ENCODE results near the gene JAZF1. TPM values are rescaled to one million over a fixed set of nuclear protein-coding genes. Genes with fewer than 3 reads are reported as not detected.

The JAZF1 gene
- total RNA-seq, 1 experiment from 2014 or later: 3.4 TPM

DNA sequence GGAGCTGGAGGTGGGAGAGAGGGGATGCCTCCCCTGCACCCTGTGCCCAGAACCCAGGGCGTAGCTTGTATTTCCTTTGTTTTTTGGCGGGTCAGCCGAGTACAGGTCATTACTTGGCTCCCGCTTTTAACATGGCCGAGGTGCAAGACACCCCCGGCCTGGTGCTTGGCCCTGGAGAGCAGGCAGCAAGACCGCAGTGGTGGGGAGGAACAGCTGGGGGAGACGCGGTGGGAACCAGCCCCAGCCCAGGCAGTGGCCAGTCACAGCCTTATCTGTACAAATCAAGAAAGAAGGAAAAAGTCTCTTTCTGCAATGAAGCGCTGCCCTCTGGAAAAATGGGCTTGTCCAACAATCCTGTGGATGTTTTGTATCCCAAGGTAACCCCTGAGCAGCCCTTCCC is 341.5 kb downstream of the JAZF1 start:
- Histone ChIP-seq H3K4me1 (ENCODE audit: control insufficient read depth in 1 of 2, insufficient read depth in 2 of 2, low read length in 2 of 2) (no peaks in the 10 kb centered on the region), H3K4me2 (ENCODE audit: low read length) (no peak overlapping the region), H3K36me3 (ENCODE audit: control insufficient read depth in 1 of 2, insufficient read depth in 2 of 2, low read length in 2 of 2) (no peaks in the 10 kb centered on the region), H3K79me2 (ENCODE audit: insufficient read depth, low read length) (no peaks in the 10 kb centered on the region), H3K9ac (ENCODE audit: low read length) (no peak overlapping the region), H4K20me1 (ENCODE audit: insufficient read depth) (no peaks in the 10 kb centered on the region), H3K9me2 (ENCODE audit: insufficient read depth) (no peaks in the 10 kb centered on the region), H3K9me3 (ENCODE audit: control insufficient read depth in 1 of 2, insufficient read depth in 1 of 2, low read depth in 1 of 2, low read length in 2 of 2) (no peaks in the 10 kb centered on the region), H3K4me3 (replicated peaks in 1 of 2; ENCODE audit: low read depth in 1 of 2, low read length in 2 of 2) (no peak overlapping the region), H3K27ac (ENCODE audit: low read depth, low read length) (no peak overlapping the region), H2AFZ (ENCODE audit: low read depth, low read length, poor library complexity, severe bottlenecking) (no peak overlapping the region), H3K27me3 (ENCODE audit: insufficient read depth, low read length) (no peaks in the 10 kb centered on the region)
- ATAC-seq: no peak
- BruUV-seq (replicated peaks): no TSS peak
- TF ChIP-seq POLR2AphosphoS5 (IDR thresholded peaks at IDR 0.05; ENCODE audit: low read depth, low read length) (no peak), EZH2 (IDR thresholded peaks at IDR 0.05) (no peak), CBX3 (IDR thresholded peaks at IDR 0.05; ENCODE audit: low read depth) (no peak), ZNF274 (IDR thresholded peaks at IDR 0.05; ENCODE audit: low read depth, low read length) (no peak), RAD21 (IDR thresholded peaks at IDR 0.05; ENCODE audit: low read depth) (no peak), SRF (IDR thresholded peaks at IDR 0.05; ENCODE audit: low read depth) (no peak)
- TF ChIP-seq, protein P1, sequence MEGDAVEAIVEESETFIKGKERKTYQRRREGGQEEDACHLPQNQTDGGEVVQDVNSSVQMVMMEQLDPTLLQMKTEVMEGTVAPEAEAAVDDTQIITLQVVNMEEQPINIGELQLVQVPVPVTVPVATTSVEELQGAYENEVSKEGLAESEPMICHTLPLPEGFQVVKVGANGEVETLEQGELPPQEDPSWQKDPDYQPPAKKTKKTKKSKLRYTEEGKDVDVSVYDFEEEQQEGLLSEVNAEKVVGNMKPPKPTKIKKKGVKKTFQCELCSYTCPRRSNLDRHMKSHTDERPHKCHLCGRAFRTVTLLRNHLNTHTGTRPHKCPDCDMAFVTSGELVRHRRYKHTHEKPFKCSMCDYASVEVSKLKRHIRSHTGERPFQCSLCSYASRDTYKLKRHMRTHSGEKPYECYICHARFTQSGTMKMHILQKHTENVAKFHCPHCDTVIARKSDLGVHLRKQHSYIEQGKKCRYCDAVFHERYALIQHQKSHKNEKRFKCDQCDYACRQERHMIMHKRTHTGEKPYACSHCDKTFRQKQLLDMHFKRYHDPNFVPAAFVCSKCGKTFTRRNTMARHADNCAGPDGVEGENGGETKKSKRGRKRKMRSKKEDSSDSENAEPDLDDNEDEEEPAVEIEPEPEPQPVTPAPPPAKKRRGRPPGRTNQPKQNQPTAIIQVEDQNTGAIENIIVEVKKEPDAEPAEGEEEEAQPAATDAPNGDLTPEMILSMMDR (IDR thresholded peaks at IDR 0.05 in 2 of 3, conservative IDR thresholded peaks at IDR 0.05 in 1 of 3; ENCODE audit: borderline replicate concordance in 1 of 3, insufficient read depth in 1 of 3, low read depth in 2 of 3, low read length in 2 of 3): no peak
- TF ChIP-seq, protein P2, sequence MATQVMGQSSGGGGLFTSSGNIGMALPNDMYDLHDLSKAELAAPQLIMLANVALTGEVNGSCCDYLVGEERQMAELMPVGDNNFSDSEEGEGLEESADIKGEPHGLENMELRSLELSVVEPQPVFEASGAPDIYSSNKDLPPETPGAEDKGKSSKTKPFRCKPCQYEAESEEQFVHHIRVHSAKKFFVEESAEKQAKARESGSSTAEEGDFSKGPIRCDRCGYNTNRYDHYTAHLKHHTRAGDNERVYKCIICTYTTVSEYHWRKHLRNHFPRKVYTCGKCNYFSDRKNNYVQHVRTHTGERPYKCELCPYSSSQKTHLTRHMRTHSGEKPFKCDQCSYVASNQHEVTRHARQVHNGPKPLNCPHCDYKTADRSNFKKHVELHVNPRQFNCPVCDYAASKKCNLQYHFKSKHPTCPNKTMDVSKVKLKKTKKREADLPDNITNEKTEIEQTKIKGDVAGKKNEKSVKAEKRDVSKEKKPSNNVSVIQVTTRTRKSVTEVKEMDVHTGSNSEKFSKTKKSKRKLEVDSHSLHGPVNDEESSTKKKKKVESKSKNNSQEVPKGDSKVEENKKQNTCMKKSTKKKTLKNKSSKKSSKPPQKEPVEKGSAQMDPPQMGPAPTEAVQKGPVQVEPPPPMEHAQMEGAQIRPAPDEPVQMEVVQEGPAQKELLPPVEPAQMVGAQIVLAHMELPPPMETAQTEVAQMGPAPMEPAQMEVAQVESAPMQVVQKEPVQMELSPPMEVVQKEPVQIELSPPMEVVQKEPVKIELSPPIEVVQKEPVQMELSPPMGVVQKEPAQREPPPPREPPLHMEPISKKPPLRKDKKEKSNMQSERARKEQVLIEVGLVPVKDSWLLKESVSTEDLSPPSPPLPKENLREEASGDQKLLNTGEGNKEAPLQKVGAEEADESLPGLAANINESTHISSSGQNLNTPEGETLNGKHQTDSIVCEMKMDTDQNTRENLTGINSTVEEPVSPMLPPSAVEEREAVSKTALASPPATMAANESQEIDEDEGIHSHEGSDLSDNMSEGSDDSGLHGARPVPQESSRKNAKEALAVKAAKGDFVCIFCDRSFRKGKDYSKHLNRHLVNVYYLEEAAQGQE (IDR thresholded peaks at IDR 0.05; ENCODE audit: low read depth): no peak
- TF ChIP-seq, protein P3, sequence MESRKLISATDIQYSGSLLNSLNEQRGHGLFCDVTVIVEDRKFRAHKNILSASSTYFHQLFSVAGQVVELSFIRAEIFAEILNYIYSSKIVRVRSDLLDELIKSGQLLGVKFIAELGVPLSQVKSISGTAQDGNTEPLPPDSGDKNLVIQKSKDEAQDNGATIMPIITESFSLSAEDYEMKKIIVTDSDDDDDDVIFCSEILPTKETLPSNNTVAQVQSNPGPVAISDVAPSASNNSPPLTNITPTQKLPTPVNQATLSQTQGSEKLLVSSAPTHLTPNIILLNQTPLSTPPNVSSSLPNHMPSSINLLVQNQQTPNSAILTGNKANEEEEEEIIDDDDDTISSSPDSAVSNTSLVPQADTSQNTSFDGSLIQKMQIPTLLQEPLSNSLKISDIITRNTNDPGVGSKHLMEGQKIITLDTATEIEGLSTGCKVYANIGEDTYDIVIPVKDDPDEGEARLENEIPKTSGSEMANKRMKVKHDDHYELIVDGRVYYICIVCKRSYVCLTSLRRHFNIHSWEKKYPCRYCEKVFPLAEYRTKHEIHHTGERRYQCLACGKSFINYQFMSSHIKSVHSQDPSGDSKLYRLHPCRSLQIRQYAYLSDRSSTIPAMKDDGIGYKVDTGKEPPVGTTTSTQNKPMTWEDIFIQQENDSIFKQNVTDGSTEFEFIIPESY (IDR thresholded peaks at IDR 0.05; ENCODE audit: extremely low read depth, insufficient replicate concordance, low read length): no peak
- TF ChIP-seq, protein P4, sequence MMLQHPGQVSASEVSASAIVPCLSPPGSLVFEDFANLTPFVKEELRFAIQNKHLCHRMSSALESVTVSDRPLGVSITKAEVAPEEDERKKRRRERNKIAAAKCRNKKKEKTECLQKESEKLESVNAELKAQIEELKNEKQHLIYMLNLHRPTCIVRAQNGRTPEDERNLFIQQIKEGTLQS (IDR thresholded peaks at IDR 0.05): no peak
- TF ChIP-seq, protein P5, sequence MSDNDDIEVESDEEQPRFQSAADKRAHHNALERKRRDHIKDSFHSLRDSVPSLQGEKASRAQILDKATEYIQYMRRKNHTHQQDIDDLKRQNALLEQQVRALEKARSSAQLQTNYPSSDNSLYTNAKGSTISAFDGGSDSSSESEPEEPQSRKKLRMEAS (IDR thresholded peaks at IDR 0.05): no peak
- intact Hi-C loops (cut with micrococcal nuclease): no loop called here
- ChIA-PET RAD21 (ENCODE audit: low non-redundant PET in 1 of 2, low total read pairs in 2 of 2, uncharacterized antibody in 2 of 2, unreplicated experiment in 2 of 2) (no interaction called here), CTCF (no interaction called here), POLR2A (no interaction called here)
- DNase-seq (ENCODE audit: low read depth, low spot score): no peak
